Neural crest cell (in vitro differentiated cells): ENCODE data around the gene SAMD7. TPM values are rescaled to one million over a fixed set of nuclear protein-coding genes. Genes with fewer than 3 reads are reported as not detected.

Source experiments
- DNase-seq: peaks from one replicate; pipeline ENCODE4 v3.0.0; 2021; ENCODE audit warnings: low read depth, mixed read lengths, low spot score
- H3K27ac Mint-ChIP-seq: one replicate; pipeline ENCODE4 v1.8.0; 2021; ENCODE audit warnings: mild to moderate bottlenecking, mixed read lengths; ENCODE audit not compliant: unreplicated experiment
- H3K27me3 Mint-ChIP-seq: 2 replicates; pipeline ENCODE4 v1.8.0; 2021; ENCODE audit warnings: low read depth, mild to moderate bottlenecking, mixed read lengths
- H3K36me3 Mint-ChIP-seq: 2 replicates; pipeline ENCODE4 v1.8.0; 2021; ENCODE audit warnings: low read depth, mild to moderate bottlenecking, mixed read lengths
- H3K4me1 Mint-ChIP-seq: 2 replicates; pipeline ENCODE4 v1.8.0; 2021; ENCODE audit warnings: mixed read lengths
- H3K4me3 Mint-ChIP-seq: one replicate; pipeline ENCODE4 v1.8.0; 2021; ENCODE audit warnings: mild to moderate bottlenecking, mixed read lengths
- H3K9me3 Mint-ChIP-seq: 2 replicates; pipeline ENCODE4 v1.8.0; 2021; ENCODE audit warnings: mixed read lengths
- total RNA-seq: library from RNA; stranded (reverse); gene quantifications from 2 replicates; pipeline ENCODE4 v1.2.1, GENCODE V29; 2021
- TF ChIP-seq, protein P1 (sequence below): fragments of 200-600 bp; sonication (generic); conservative IDR thresholded peaks from 2 replicates; pipeline ENCODE4 v1.5.0; 2021; ENCODE audit warnings: antibody characterized with exemption, mild to moderate bottlenecking

SAMD7 gene
- total RNA-seq, 1 donor from 2014 or later, result not detected

- Mint-ChIP-seq H3K9me3 (no peaks in the 10 kb centered on the region), H3K4me1 (no peaks in the 10 kb centered on the region), H3K27ac (no peak overlapping the region), H3K4me3 (no peak overlapping the region), H3K36me3 (no peaks in the 10 kb centered on the region), H3K27me3 (peaks cover 18% of the 10 kb centered on the region)
- no peak for DNase-seq
- TF ChIP-seq, protein P1, sequence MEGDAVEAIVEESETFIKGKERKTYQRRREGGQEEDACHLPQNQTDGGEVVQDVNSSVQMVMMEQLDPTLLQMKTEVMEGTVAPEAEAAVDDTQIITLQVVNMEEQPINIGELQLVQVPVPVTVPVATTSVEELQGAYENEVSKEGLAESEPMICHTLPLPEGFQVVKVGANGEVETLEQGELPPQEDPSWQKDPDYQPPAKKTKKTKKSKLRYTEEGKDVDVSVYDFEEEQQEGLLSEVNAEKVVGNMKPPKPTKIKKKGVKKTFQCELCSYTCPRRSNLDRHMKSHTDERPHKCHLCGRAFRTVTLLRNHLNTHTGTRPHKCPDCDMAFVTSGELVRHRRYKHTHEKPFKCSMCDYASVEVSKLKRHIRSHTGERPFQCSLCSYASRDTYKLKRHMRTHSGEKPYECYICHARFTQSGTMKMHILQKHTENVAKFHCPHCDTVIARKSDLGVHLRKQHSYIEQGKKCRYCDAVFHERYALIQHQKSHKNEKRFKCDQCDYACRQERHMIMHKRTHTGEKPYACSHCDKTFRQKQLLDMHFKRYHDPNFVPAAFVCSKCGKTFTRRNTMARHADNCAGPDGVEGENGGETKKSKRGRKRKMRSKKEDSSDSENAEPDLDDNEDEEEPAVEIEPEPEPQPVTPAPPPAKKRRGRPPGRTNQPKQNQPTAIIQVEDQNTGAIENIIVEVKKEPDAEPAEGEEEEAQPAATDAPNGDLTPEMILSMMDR, result no peak
Measured at GRCh38 chr3:169930843-169931242, 19.5 kb downstream of the SAMD7 start.

GRCh38 chr3:169931747-169932520 is 20.6 kb downstream of the SAMD7 start:
- H3K4me1 Mint-ChIP-seq, result no peaks in the 10 kb centered on the region
- H3K36me3 Mint-ChIP-seq, result no peaks in the 10 kb centered on the region
- no peak overlapping the region for H3K27ac Mint-ChIP-seq
- no peaks in the 10 kb centered on the region for H3K9me3 Mint-ChIP-seq
- TF ChIP-seq, protein P1, result no peak
- DNase-seq, result no peak
- H3K27me3 Mint-ChIP-seq, result peaks cover 21% of the 10 kb centered on the region
- H3K4me3 Mint-ChIP-seq, result no peak overlapping the region

- Mint-ChIP-seq H3K4me3 (no peak overlapping the region), H3K9me3 (no peaks in the 10 kb centered on the region), H3K27ac (no peak overlapping the region), H3K27me3 (peaks cover 19% of the 10 kb centered on the region), H3K4me1 (no peaks in the 10 kb centered on the region), H3K36me3 (no peaks in the 10 kb centered on the region)
- TF ChIP-seq, protein P1, result no peak
- no peak for DNase-seq
Measured at GRCh38 chr3:169939320-169939719, 27.9 kb downstream of the SAMD7 start.

DNA sequence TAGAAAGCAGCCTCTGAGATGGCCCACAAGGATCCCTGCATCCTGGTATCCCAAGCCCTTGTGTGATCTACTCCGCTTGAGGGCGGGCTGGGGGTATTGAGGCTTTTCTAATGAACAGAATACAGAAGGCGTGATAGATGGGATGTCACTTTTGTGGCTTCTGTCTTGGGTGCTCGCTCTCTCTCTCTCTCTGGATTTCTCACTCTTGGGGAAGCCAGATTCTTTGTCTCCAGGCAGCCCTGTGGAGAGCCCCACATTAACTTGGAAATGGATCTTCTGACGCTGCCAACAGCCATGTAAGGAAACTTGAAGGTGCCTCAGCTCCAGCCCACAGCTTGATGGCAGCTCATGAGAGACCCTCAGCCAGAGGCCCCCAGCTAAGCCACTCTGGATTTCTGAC is 28.4 kb downstream of the SAMD7 start:
- Mint-ChIP-seq H3K36me3 (no peaks in the 10 kb centered on the region), H3K4me1 (no peaks in the 10 kb centered on the region), H3K4me3 (no peak overlapping the region), H3K27ac (no peak overlapping the region), H3K9me3 (no peaks in the 10 kb centered on the region), H3K27me3 (peaks cover 16% of the 10 kb centered on the region)
- TF ChIP-seq, protein P1, result no peak
- DNase-seq, result no peak

DNA sequence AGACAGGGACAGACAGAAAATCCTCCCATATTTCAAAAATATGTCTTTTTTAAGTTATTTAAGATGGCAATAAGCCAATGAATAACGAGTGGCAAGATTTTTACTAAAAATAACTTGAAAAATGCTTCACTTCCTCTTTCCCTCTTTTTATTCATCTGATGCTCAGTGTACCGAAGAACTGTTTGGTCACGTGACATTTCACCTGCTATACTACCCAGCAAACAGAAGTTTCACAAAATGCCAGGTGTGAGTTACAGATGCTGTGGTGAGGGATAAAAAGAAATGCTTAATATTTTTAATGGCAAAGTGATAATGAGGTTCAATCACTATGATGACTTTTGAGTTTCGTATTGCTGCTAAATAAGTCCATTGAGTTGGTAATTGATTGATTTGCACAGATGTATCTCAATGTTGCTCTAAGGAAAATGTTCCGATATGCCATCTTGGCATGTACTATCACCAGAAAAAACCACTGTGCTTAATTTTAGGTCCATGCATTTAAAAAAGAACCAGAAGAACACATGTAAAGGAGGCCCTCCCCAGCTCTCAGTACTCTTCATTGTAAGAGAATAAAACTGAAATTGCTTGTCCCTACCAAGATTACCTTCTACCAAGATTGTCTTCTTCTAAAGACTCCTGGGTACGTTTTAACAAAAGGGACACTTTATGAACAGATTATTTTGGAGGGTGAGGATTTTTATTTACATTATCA is 29.3 kb downstream of the SAMD7 start:
- peaks cover 8% of the 10 kb centered on the region for H3K27me3 Mint-ChIP-seq
- no peak for DNase-seq

More for the DNA sequence above, 29.3 kb downstream of the SAMD7 start:
- Mint-ChIP-seq H3K4me1 (no peaks in the 10 kb centered on the region), H3K27ac (no peak overlapping the region), H3K9me3 (no peaks in the 10 kb centered on the region), H3K4me3 (no peak overlapping the region), H3K36me3 (no peaks in the 10 kb centered on the region)
- TF ChIP-seq, protein P1, result no peak
